Ovary (tissue), 3 donors: Measurements from ENCODE around the gene LARP7.

Experiments
- CTCF ChIP-seq, 3 donors: fragments of 450-650 bp in 2 of 3; fragments of 200-600 bp in 1 of 3; IDR thresholded peaks; one replicate each; pipeline versions ENCODE4 v1.5.1 to v1.8.0; 2016 to 2022; ENCODE audit warnings: antibody characterized with exemption in 3 of 3, mild to moderate bottlenecking in 1 of 3
- EP300 ChIP-seq: sonication (generic); formaldehyde crosslinking; IDR thresholded peaks from one replicate; pipeline ENCODE4 v1.6.1; 2017; ENCODE audit warnings: antibody characterized with exemption
- POLR2A ChIP-seq: fragments of 450-650 bp; IDR thresholded peaks from one replicate; pipeline ENCODE4 v1.6.1; 2017; ENCODE audit warnings: antibody characterized with exemption, mild to moderate bottlenecking, moderate library complexity
- donor health status: DM: no; HTN: no; CAD: no.

- no peak for TF ChIP-seq CTCF (IDR thresholded peaks at IDR 0.05)
- no peak for TF ChIP-seq POLR2A
- no peak for TF ChIP-seq EP300
Measured at GRCh38 chr4:112591593-112591992, 45.4 kb upstream of the LARP7 start.
